Transverse colon (tissue), 4 donors: Measurements from ENCODE around the gene STRN3. TPM values are rescaled to one million over a fixed set of nuclear protein-coding genes. Genes with fewer than 3 reads are reported as not detected.
A peak's percentile ranks its signal among the peaks of the same experiment; 100 is the strongest.

Source experiments
- DNase-seq: peaks from one replicate; pipeline ENCODE4 v3.0.0-alpha.2; 2019
- H3K27ac ChIP-seq, 4 donors: fragments of 200-600 bp; sonication (generic); 2 replicates each; pipeline ENCODE4 v1.5.1; 2016 to 2018; ENCODE audit warnings: inconsistent platforms in 4 of 4
- H3K27me3 ChIP-seq: fragments of 200-600 bp; sonication (generic); 2 replicates; pipeline ENCODE4 v1.5.1; 2017; ENCODE audit warnings: inconsistent platforms
- H3K36me3 ChIP-seq, 4 donors: fragments of 200-600 bp; sonication (generic); 2 replicates each; pipeline ENCODE4 v1.5.1; 2017 to 2019; ENCODE audit warnings: inconsistent platforms in 4 of 4
- H3K4me1 ChIP-seq, 4 donors: fragments of 200-600 bp; sonication (generic); 2 replicates each; pipeline ENCODE4 v1.5.1; 2017 to 2020; ENCODE audit warnings: inconsistent platforms in 4 of 4
- H3K4me3 ChIP-seq, 4 donors: fragments of 200-600 bp; sonication (generic); 1 replicate in 1 of 4; 2 replicates in 3 of 4; pipeline versions ENCODE4 v1.5.1 to v1.6.1; 2017 to 2019; ENCODE audit warnings: inconsistent platforms in 4 of 4
- H3K9me3 ChIP-seq, 2 donors: fragments of 200-600 bp; sonication (generic); 2 replicates each; pipeline ENCODE4 v1.5.1; 2017 to 2019; ENCODE audit warnings: inconsistent platforms in 2 of 2
- EP300 ChIP-seq: sonication (generic); formaldehyde crosslinking; IDR thresholded peaks from one replicate; pipeline ENCODE4 v1.6.1; 2017; ENCODE audit warnings: antibody characterized with exemption, low read depth
- POLR2A ChIP-seq: fragments of 450-650 bp; IDR thresholded peaks from one replicate; pipeline ENCODE4 v1.6.1; 2016; ENCODE audit warnings: antibody characterized with exemption, mild to moderate bottlenecking, moderate library complexity
- POLR2AphosphoS5 ChIP-seq, 3 donors: sonication (generic); formaldehyde crosslinking; IDR thresholded peaks; one replicate each; pipeline ENCODE4 v1.6.1; 2016; ENCODE audit warnings: antibody characterized with exemption in 3 of 3
- WGBS, 2 donors: methylation state at CpG; one replicate each; pipeline ENCODE4 v1.1.5; 2018; ENCODE audit warnings: low coverage in 1 of 2; 5-methylcytosine and 5-hydroxymethylcytosine counted together
- in situ Hi-C, 4 donors: fragments of 200-750 bp; cut with MboI; loops; one replicate each; pipeline versions ENCODE4 v1.15.0 to v1.15.1; 2017; ENCODE audit warnings: low sequenced_read_pairs in 3 of 4, low pct_ligation_motif_present in 1 of 4, low pct_unique_long_range_greater_than_20kb in 1 of 4
- intact Hi-C: fragments of 100-400 bp; cut with DNase I; formaldehyde crosslinking; loops from one replicate; pipeline ENCODE4 v1.15.1; 2023; ENCODE audit warnings: low total_unique reads
- total RNA-seq, 4 donors: library from RNA; depleted of rRNA; stranded (reverse); fragments of >200 nt; gene quantifications; one replicate each; pipeline ENCODE4 v1.1.0, GENCODE V29; 2016
- TF ChIP-seq, protein P1 (sequence below), 5 experiments: fragments of 200-600 bp in 3 of 5; fragments of 450-650 bp in 2 of 5; sonication (generic) in 3 of 5; IDR thresholded peaks; 1 replicate in 2 of 5; 2 replicates in 3 of 5; pipeline ENCODE4 v1.5.1; 2016 to 2017; ENCODE audit warnings: antibody characterized with exemption in 5 of 5, inconsistent platforms in 3 of 5, mild to moderate bottlenecking in 2 of 5, moderate library complexity in 1 of 5

Gene STRN3
- total RNA-seq, 4 donors from 2014 or later = 42.3 to 57.5 (median 51.5) TPM

DNA sequence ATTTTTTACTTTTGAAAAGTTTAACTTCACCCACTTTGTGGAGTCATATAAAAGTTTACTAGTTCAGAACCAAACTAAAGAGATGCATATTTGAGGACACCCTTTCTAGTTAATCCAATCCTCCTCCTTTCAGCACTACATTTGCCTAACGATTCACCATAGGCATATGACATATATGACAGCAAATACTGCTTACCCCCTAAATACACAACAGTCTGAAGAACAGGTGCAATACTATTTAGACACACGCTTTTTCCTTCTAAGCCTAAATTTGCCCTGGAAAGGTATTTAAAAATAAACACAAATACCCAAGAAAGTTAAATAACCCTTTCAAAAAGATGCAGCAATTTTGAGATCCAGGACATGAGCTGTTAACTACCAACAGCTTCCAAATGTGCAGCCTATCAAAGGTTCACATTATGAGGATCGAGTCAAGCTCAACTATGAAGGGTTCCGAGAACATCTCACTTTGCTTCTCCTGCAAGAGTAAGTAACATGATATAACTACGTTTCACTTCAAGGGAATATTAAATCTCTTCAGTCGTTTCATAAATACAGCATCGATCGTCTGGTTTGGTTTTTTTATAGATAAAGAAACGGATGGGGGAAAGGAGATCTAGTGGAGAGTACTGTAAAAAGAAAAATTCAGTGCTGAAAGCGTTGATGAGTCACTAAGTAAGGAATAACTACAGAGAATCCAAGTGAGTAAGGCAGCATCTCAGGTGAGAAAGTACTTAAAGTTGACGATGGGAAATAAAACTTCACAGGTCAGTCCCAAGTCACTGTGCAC lies 1.4 kb downstream of the STRN3 start:
- Histone ChIP-seq H3K4me3 (peak overlapping the region; percentile 69 to 99 (median 92)), H3K4me1 (peaks cover 0 to 38% (median 24%) of the 10 kb centered on the region in 4 donors), H3K36me3 (no peaks in the 10 kb centered on the region), H3K27me3 (no peaks in the 10 kb centered on the region), H3K9me3 (no peaks in the 10 kb centered on the region), H3K27ac (peak overlapping the region; percentile 94 to 100 (median 98))
- WGBS, 2 donors = 2% methylated on average over 11 of the region's 11 CpGs
- no peak for DNase-seq
- TF ChIP-seq POLR2AphosphoS5 (IDR thresholded peaks at IDR 0.05) (peak in 1 of 3 donors; percentile 38), EP300 (no peak)
- intact Hi-C loops (no loop called here), in situ Hi-C loops (no loop called here)

DNA sequence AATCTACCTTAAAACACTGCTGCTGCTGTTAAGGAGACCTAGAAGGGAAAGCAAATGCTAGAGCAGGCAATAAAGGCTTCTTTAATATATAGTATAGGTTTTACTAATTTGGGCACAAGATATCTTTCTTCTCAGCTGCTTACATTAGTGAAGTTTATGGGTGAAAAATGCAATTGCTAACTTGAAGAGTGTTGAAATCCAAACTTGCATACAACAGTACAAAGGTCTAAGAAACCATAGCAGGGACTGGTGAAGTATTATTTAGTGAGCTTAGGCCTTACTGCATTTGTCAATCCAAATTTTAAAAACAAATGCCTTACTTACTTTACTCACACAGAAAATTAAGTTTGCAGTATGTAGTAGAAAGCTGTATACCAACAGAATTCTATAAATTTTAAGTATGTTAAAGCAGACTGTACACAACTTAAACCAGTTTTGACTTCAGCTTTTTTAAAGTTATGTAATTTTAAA lies 2.1 kb downstream of the STRN3 start:
- DNase-seq = no peak
- peaks cover 0 to 38% (median 24%) of the 10 kb centered on the region in 4 donors for H3K4me1 ChIP-seq
- TF ChIP-seq EP300 (no peak), POLR2AphosphoS5 (IDR thresholded peaks at IDR 0.05) (no peak), POLR2A (no peak)
- TF ChIP-seq, protein P1, sequence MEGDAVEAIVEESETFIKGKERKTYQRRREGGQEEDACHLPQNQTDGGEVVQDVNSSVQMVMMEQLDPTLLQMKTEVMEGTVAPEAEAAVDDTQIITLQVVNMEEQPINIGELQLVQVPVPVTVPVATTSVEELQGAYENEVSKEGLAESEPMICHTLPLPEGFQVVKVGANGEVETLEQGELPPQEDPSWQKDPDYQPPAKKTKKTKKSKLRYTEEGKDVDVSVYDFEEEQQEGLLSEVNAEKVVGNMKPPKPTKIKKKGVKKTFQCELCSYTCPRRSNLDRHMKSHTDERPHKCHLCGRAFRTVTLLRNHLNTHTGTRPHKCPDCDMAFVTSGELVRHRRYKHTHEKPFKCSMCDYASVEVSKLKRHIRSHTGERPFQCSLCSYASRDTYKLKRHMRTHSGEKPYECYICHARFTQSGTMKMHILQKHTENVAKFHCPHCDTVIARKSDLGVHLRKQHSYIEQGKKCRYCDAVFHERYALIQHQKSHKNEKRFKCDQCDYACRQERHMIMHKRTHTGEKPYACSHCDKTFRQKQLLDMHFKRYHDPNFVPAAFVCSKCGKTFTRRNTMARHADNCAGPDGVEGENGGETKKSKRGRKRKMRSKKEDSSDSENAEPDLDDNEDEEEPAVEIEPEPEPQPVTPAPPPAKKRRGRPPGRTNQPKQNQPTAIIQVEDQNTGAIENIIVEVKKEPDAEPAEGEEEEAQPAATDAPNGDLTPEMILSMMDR (IDR thresholded peaks at IDR 0.05) = no peak
- no peaks in the 10 kb centered on the region for H3K9me3 ChIP-seq
- peak overlapping the region in 2 of 4 donors; percentile 91 to 92 for H3K4me3 ChIP-seq
- H3K27me3 ChIP-seq = no peaks in the 10 kb centered on the region
- intact Hi-C loops (no loop called here), in situ Hi-C loops (no loop called here)
- H3K27ac ChIP-seq = peak overlapping the region; percentile 94 to 100 (median 98)
- no peaks in the 10 kb centered on the region for H3K36me3 ChIP-seq

DNA sequence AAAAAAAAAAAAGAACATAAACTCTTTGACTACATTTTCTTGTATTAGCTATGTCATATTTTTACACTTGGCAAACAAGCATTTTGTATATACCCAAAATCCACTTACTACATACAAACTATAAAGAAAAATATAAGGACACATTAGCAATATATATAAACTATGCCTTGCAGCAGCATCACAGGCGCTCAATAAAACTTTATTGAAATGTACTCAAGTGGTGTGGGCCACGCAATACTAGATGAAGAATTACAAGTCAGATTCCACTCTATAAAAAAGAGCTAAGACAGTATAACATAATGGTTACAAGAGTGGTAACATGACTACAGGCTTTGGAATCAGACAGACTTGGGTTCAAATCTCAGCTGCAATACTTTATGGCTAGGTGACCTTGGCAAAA lies 3.8 kb downstream of the STRN3 start:
- H3K27ac ChIP-seq = peak overlapping the region in 2 of 4 donors; percentile 23 to 96
- H3K9me3 ChIP-seq = no peaks in the 10 kb centered on the region
- TF ChIP-seq, protein P1 (IDR thresholded peaks at IDR 0.05) = no peak
- no peak for TF ChIP-seq POLR2AphosphoS5 (IDR thresholded peaks at IDR 0.05)
- TF ChIP-seq EP300 = no peak
- no peak for TF ChIP-seq POLR2A
- H3K4me3 ChIP-seq = no peak overlapping the region
- no peaks in the 10 kb centered on the region for H3K36me3 ChIP-seq
- no peak for DNase-seq
- 71 to 93% methylated on average over 2 of the region's 2 CpGs for WGBS, 2 donors
- no peaks in the 10 kb centered on the region for H3K27me3 ChIP-seq
- in situ Hi-C loops (no loop called here), intact Hi-C loops (no loop called here)
- H3K4me1 ChIP-seq = peaks cover 0 to 31% (median 25%) of the 10 kb centered on the region in 4 donors

DNA sequence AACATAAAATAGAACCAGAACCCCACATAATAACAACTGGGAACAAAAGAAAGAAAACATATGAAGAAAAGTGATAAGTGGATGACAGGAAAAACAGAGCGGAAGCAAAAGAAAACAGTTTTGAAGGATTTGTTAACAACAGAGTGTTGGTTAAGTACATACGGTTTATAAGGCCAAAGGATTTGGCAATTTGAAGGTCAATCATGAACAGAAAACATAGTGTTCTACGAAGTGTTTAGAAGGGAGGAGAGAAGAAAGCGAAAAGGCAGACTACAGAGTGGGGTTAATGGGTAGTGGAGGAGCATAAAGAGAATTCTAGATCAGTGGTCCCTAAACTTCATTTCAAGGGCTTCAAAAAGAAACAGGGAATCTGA lies 4.6 kb downstream of the STRN3 start:
- Histone ChIP-seq H3K4me1 (peaks cover 0 to 29% (median 23%) of the 10 kb centered on the region in 4 donors), H3K27me3 (no peaks in the 10 kb centered on the region), H3K27ac (no peak overlapping the region), H3K36me3 (no peaks in the 10 kb centered on the region), H3K9me3 (no peaks in the 10 kb centered on the region), H3K4me3 (no peak overlapping the region)
- TF ChIP-seq, protein P1 (IDR thresholded peaks at IDR 0.05) = no peak
- no peak for TF ChIP-seq POLR2A
- TF ChIP-seq POLR2AphosphoS5 (IDR thresholded peaks at IDR 0.05) = no peak
- no peak for TF ChIP-seq EP300
- WGBS, 2 donors = 90 to 91% methylated on average over 4 of the region's 4 CpGs
- in situ Hi-C loops (no loop called here), intact Hi-C loops (no loop called here)
- no peak for DNase-seq
